Endothelial cell of umbilical vein (primary cell): ENCODE results near the gene ZNF446. TPM values are rescaled to one million over a fixed set of nuclear protein-coding genes. Genes with fewer than 3 reads are reported as not detected.

ENCODE experiments used
- BruUV-seq: library from RNA; stranded (reverse); fragments of 400-500 nt; replicated peaks from 2 replicates; lab custom pipeline; 2021; lab: Mats Ljungman, UMichigan
- CTCF ChIA-PET: fragments of 300-600, 350-600 bp; sonication (Branson Sonifier 250); formaldehyde crosslinking; loops from one replicate; lab custom pipeline; 2021; ENCODE audit warnings: antibody characterized with exemption, inconsistent platforms; lab: Charles Lee
- POLR2A ChIA-PET: fragments of 300-600, 350-600 bp; sonication (Branson Sonifier 250); formaldehyde crosslinking; loops from one replicate; lab custom pipeline; 2021; ENCODE audit warnings: antibody characterized with exemption, inconsistent platforms; lab: Charles Lee
- DNase-seq: peaks from one replicate; pipeline ENCODE4 v3.0.0-alpha.2; 2011; ENCODE audit warnings: low read depth, low spot score
- FAIRE-seq: peaks from 2 replicates; lab custom pipeline; 2011; peaks lifted over from hg19 to GRCh38; lab: Jason Lieb, UNC
- H2AFZ ChIP-seq: 2 replicates; pipeline ENCODE4 v1.6.0; 2012; ENCODE audit warnings: low read depth, low read length, control low read depth, inconsistent platforms
- H3K27ac ChIP-seq: 2 replicates; pipeline ENCODE4 v1.5.1; 2011; ENCODE audit warnings: low read depth, mild to moderate bottlenecking, control low read depth, low read length, moderate library complexity; ENCODE audit not compliant: insufficient read depth
- H3K27me3 ChIP-seq, 2 experiments: 2 replicates each; pipeline versions ENCODE4 v1.6.0 to v1.6.1; 2011; ENCODE audit warnings: low read length in 2 of 2, mixed read lengths in 1 of 2; ENCODE audit not compliant: control insufficient read depth in 2 of 2, insufficient read depth in 2 of 2
- H3K36me3 ChIP-seq, 2 experiments: 2 replicates in 1 of 2; 3 replicates in 1 of 2; pipeline ENCODE4 v1.5.1; 2011; ENCODE audit warnings: low read length in 2 of 2, mild to moderate bottlenecking in 1 of 2, moderate library complexity in 1 of 2; ENCODE audit not compliant: control insufficient read depth in 2 of 2, insufficient read depth in 2 of 2; ENCODE audit errors: extremely low read depth in 1 of 2
- H3K4me1 ChIP-seq: 3 replicates; pipeline ENCODE4 v1.5.1; 2011; ENCODE audit warnings: mild to moderate bottlenecking, low read length; ENCODE audit not compliant: control insufficient read depth, insufficient read depth; ENCODE audit errors: extremely low read depth
- H3K4me2 ChIP-seq: 2 replicates; pipeline ENCODE4 v1.6.1; 2011; ENCODE audit warnings: low read length, control low read depth, mixed read lengths; ENCODE audit not compliant: insufficient read depth
- H3K4me3 ChIP-seq, 3 experiments: fragments of 200-600 bp in 1 of 3; sonication (generic), shearing (Covaris generic) in 1 of 3; replicated peaks in 1 of 3; 2 replicates each; pipeline ENCODE4 v1.5.1; 2011 to 2016; ENCODE audit warnings: control low read depth in 3 of 3, low read length in 3 of 3, mild to moderate bottlenecking in 2 of 3, inconsistent platforms in 1 of 3, low read depth in 1 of 3, moderate library complexity in 1 of 3; ENCODE audit not compliant: insufficient read depth in 1 of 3
- H3K79me2 ChIP-seq: 2 replicates; pipeline ENCODE4 v1.6.0; 2012; ENCODE audit warnings: low read length, inconsistent platforms; ENCODE audit not compliant: control insufficient read depth, insufficient read depth
- H3K9ac ChIP-seq: replicated peaks from 2 replicates; pipeline ENCODE3; 2011; ENCODE audit warnings: low read length, control low read depth; ENCODE audit not compliant: insufficient read depth; ENCODE audit errors: extremely low read depth
- H3K9me1 ChIP-seq: replicated peaks from 3 replicates; pipeline ENCODE4 v1.6.0; 2011; ENCODE audit warnings: mild to moderate bottlenecking, low read length; ENCODE audit not compliant: control insufficient read depth, insufficient read depth; ENCODE audit errors: extremely low read depth
- H3K9me3 ChIP-seq: replicated peaks from 2 replicates; pipeline ENCODE4 v1.5.1; 2012; ENCODE audit warnings: low read length, inconsistent platforms; ENCODE audit not compliant: control insufficient read depth, insufficient read depth
- H4K20me1 ChIP-seq: replicated peaks from 2 replicates; pipeline ENCODE3; 2011; ENCODE audit warnings: mild to moderate bottlenecking, low read length; ENCODE audit not compliant: control insufficient read depth, insufficient read depth; ENCODE audit errors: extremely low read depth
- EZH2 ChIP-seq: IDR thresholded peaks from 2 replicates; pipeline ENCODE4 v1.6.1; 2012; ENCODE audit warnings: borderline replicate concordance, low read depth, mild to moderate bottlenecking, moderate library complexity, low read length, inconsistent platforms; ENCODE audit not compliant: severe bottlenecking
- FOS ChIP-seq: IDR thresholded peaks from 2 replicates; pipeline ENCODE4 v1.6.1; 2011; ENCODE audit warnings: mild to moderate bottlenecking, low read length, moderate library complexity, borderline replicate concordance; ENCODE audit not compliant: insufficient read depth
- GATA2 ChIP-seq: IDR thresholded peaks from 2 replicates; pipeline ENCODE4 v1.7.0; 2011; ENCODE audit warnings: low read depth, mild to moderate bottlenecking, moderate library complexity, mixed read lengths, low read length; ENCODE audit not compliant: insufficient read length, insufficient read depth
- JUN ChIP-seq: IDR thresholded peaks from 2 replicates; pipeline ENCODE4 v1.6.1; 2011; ENCODE audit warnings: borderline replicate concordance, low read depth; ENCODE audit not compliant: insufficient read length, insufficient read depth
- MYC ChIP-seq: IDR thresholded peaks from one replicate; pipeline ENCODE4 v1.6.1; 2011; ENCODE audit warnings: mild to moderate bottlenecking, low read depth, low read length
- POLR2A ChIP-seq: IDR thresholded peaks from 2 replicates; pipeline ENCODE4 v1.6.1; 2012; ENCODE audit warnings: low read depth, mild to moderate bottlenecking, control low read depth, low read length
- POLR2AphosphoS5 ChIP-seq: IDR thresholded peaks from 2 replicates; pipeline ENCODE4 v1.6.1; 2012; ENCODE audit warnings: low read depth, mild to moderate bottlenecking, control low read depth, low read length, moderate library complexity; ENCODE audit not compliant: insufficient read depth
- dilution Hi-C: fragments of 300-500 bp; cut with MboI; formaldehyde crosslinking; loops from one replicate; pipeline ENCODE4 v1.15.0; 2019; ENCODE audit warnings: low sequenced_read_pairs; ENCODE audit not compliant: extremely low pct_ligation_motif_present
- intact Hi-C: fragments of 100-400 bp; cut with micrococcal nuclease; formaldehyde crosslinking; loops from one replicate; pipeline ENCODE4 v1.10.0; 2022
- polyA plus RNA-seq, 4 experiments: library from polyadenylated mRNA; depleted of rRNA in 3 of 4; stranded (reverse) in 3 of 4; unstranded in 1 of 4; fragments of >200 nt; gene quantifications; 2 replicates each; pipeline versions ENCODE4 v1.2.1 to v1.2.3, GENCODE V29; 2011 to 2012; ENCODE audit warnings: missing spikeins in 1 of 4
- total RNA-seq: library from RNA; stranded (reverse); gene quantifications from 2 replicates; pipeline ENCODE4 v1.2.3, GENCODE V29; 2021
- TF ChIP-seq, protein P1 (sequence below), 2 donors: IDR thresholded peaks; 1 replicate in 1 of 2; 2 replicates in 1 of 2; pipeline ENCODE4 v1.5.1; 2011; ENCODE audit warnings: low read length in 2 of 2, mild to moderate bottlenecking in 2 of 2, moderate library complexity in 2 of 2, control low read depth in 1 of 2, inconsistent platforms in 1 of 2, low read depth in 1 of 2; ENCODE audit not compliant: insufficient read depth in 1 of 2; ENCODE audit errors: extremely low read depth in 1 of 2
- TF ChIP-seq, protein P2 (sequence below): IDR thresholded peaks from 2 replicates; pipeline ENCODE4 v1.6.1; 2011; ENCODE audit not compliant: insufficient read depth, insufficient read length

The ZNF446 gene
- total and polyA plus RNA-seq, 2 donors (not counting 3 experiments of a cell fraction or from before 2014, with no cell fraction given) = 7.0 to 8.3 TPM

DNA sequence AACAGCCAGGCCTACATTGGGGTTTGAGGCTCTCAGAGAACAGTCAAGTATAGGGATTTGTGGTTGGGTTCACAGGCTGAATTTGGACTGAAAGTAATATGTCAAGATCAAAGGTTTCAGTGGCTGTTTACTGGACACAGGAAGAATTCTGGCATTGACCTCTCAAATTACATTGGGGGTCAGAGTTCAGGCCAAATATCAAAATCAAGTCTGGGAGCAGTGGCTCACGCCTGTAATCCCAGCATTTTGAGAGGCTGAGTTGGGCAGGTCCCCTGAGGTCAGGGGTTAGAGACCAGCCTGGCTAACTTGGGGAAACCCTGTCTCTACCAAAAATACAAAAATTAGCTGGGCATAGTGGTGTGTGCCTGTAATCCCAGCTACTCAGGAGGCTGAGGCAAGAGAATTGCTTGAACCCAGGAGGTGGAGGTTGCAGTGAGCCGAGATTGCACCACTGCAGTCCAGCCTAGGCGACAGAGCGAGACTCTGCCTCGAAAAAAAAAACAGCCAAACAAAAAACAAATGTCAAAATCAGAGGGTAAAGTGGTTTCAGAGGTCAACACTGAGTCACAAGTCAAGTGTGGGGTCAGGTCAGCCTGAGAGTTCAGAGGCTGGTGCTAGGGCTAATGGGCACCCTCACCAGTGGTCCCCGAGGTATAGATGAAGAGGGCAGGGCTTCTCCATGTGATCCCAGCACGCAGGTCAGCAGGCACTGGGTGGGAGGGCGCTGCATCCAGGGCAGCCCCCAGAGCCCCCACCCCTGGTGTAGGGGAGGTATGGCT, 34.1 kb downstream of the ZNF446 start:
- no peak overlapping the region for H2AFZ ChIP-seq
- intact Hi-C loops = no loop called here
- dilution Hi-C loops = no loop called here
- H3K79me2 ChIP-seq = peaks cover 6% of the 10 kb centered on the region
- H3K36me3 ChIP-seq = no peaks in the 10 kb centered on the region
- DNase-seq (no peak), FAIRE-seq (no peak)
- H3K4me1 ChIP-seq = peaks cover 3% of the 10 kb centered on the region
- no peak overlapping the region for H3K9ac ChIP-seq
- no peak overlapping the region for H3K4me3 ChIP-seq
- H3K27ac ChIP-seq = no peak overlapping the region
- no peak for TF ChIP-seq POLR2A
- TF ChIP-seq GATA2 = no peak
- TF ChIP-seq EZH2 = no peak
- TF ChIP-seq, protein P1, sequence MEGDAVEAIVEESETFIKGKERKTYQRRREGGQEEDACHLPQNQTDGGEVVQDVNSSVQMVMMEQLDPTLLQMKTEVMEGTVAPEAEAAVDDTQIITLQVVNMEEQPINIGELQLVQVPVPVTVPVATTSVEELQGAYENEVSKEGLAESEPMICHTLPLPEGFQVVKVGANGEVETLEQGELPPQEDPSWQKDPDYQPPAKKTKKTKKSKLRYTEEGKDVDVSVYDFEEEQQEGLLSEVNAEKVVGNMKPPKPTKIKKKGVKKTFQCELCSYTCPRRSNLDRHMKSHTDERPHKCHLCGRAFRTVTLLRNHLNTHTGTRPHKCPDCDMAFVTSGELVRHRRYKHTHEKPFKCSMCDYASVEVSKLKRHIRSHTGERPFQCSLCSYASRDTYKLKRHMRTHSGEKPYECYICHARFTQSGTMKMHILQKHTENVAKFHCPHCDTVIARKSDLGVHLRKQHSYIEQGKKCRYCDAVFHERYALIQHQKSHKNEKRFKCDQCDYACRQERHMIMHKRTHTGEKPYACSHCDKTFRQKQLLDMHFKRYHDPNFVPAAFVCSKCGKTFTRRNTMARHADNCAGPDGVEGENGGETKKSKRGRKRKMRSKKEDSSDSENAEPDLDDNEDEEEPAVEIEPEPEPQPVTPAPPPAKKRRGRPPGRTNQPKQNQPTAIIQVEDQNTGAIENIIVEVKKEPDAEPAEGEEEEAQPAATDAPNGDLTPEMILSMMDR (IDR thresholded peaks at IDR 0.05; ENCODE audit: extremely low read depth in 1 of 2, insufficient read depth in 1 of 2, low read depth in 1 of 2, low read length in 2 of 2) = no peak
- TF ChIP-seq MYC = no peak
- TF ChIP-seq POLR2AphosphoS5 = no peak
- TF ChIP-seq, protein P2, sequence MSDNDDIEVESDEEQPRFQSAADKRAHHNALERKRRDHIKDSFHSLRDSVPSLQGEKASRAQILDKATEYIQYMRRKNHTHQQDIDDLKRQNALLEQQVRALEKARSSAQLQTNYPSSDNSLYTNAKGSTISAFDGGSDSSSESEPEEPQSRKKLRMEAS = no peak
- no peak for TF ChIP-seq FOS
- no peak for TF ChIP-seq JUN
- BruUV-seq = no TSS peak
- no peak overlapping the region for H3K4me2 ChIP-seq
- POLR2A ChIA-PET = no interaction called here
- no peaks in the 10 kb centered on the region for H3K9me1 ChIP-seq
- no peaks in the 10 kb centered on the region for H3K9me3 ChIP-seq
- CTCF ChIA-PET = interaction anchor here (2.1 kb wide), 1 partner anchor 9 kb away, joined by 6 read pairs; the partner anchor contains the start of gene ZBTB45
- H4K20me1 ChIP-seq = no peaks in the 10 kb centered on the region
- H3K27me3 ChIP-seq = no peaks in the 10 kb centered on the region
